Activated T-helper 1 cell treated with Interleukin-2 at 50 U/mL for 16 hours (primary cell): ENCODE data around the gene COPS9.

ENCODE experiments used
- DNase-seq: peaks from one replicate; pipeline ENCODE4 v3.0.0-alpha.2; 2020; ENCODE audit warnings: low read depth

COPS9 gene

DNA sequence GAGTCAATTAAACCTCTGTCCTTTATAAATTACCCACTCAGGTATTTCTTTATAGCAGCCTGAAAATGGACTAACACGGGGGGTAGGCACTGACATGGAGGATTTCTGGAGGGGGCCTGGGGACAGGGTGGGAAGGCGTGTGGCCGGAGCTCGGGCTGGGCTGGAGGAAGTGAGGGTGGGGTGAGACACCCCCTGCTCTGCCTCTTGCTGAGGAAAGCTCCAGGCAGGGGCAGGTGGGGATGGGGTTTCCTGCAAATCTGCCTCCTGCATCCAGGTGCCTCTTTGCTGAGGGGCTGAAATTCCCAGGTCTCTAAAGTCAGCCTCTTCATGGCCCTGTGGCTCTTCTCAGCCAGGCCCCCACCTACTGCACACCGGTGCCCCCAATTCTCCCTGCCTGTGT is 30.1 kb upstream of the COPS9 start:
- DNase-seq, result no peak

GRCh38 chr2:240165661-240166060 is 29.6 kb upstream of the COPS9 start:
- no peak for DNase-seq

GRCh38 chr2:240165034-240165433 is 28.9 kb upstream of the COPS9 start:
- DNase-seq, result no peak

- DNase-seq, result no peak
These were observed 28.5 kb upstream of the COPS9 start for GRCh38 chr2:240164586-240164985.

- DNase-seq, result no peak
These were observed 27.9 kb upstream of the COPS9 start for GRCh38 chr2:240163844-240164574.

- no peak for DNase-seq
These were observed 27.0 kb upstream of the COPS9 start for GRCh38 chr2:240162939-240163714.

DNA sequence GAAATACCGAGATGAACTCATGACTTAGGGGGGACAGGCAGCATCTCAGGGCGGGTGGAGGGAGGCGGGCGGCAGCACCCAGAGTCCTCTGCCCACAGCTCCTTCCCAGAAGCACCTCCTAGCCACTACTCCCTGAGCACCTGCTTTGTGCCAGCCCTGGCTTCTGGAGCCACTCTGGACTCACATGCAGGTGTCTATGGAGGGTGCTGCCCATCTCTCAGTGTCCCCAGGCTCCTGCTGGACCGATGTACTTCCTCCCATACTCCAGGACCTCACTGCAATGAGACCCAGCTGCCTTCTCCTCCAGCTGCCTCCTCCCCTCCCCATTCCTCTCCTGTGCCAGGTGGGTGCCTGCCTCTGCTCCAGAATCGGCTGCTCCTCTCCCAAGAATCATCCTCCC is 26.4 kb upstream of the COPS9 start:
- DNase-seq, result no peak

DNA sequence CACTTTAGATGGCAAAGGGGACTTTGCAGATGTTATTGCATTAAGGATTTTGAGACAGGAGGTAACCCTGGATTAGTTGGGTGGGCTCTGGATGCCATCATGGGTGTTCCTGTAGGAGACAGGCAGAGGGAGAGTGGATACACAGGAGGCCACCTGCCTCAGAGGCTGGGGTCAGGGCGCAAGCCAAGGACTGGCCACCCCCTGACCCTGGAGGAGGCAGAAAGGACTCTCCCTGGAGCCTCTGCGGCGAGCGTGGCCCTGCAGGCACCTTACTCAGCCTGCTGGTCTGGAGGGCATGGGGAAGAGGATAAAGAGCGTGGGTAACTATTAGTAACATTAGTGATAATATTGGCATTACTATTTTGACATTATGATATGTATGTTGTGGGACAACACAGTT is 25.9 kb upstream of the COPS9 start:
- DNase-seq, result no peak

DNA sequence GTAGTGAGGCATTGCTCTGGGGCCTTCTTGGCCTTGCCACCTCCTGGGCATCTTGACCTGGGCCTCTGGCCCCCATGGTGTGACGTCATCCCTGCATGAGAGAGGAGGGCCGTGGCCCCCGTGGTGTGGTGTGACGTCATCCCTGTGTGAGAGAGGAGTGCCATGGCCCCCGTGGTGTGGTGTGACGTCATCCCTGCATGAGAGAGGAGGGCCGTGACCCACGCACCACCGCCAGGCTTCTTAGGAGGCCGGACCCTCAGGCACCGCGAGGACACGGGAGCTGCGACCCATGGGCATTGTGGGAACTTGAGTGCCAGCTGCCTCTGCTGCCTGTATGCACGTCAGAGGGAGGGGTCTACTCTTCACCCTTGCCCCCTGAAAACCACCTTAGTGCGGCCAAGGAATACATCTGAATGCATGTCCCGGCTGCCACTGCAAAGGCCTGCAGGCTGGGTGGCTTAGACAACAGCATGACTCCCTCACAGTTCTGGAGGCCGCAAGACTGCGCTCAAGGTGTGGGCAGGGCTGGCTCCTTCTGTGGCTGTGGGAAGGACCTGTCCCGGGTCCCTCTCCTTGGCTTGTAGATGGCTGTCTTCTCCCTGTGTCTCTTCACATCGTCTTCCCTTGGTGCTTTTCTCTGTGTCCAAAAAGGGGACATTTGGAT is 25.1 kb upstream of the COPS9 start:
- no peak for DNase-seq

- no peak for DNase-seq
These were observed 24.4 kb upstream of the COPS9 start for GRCh38 chr2:240160291-240161086.

GRCh38 chr2:240159251-240159839 is 23.2 kb upstream of the COPS9 start:
- DNase-seq, result no peak

- no peak for DNase-seq
These were observed 21.0 kb upstream of the COPS9 start for GRCh38 chr2:240157147-240157470.

DNA sequence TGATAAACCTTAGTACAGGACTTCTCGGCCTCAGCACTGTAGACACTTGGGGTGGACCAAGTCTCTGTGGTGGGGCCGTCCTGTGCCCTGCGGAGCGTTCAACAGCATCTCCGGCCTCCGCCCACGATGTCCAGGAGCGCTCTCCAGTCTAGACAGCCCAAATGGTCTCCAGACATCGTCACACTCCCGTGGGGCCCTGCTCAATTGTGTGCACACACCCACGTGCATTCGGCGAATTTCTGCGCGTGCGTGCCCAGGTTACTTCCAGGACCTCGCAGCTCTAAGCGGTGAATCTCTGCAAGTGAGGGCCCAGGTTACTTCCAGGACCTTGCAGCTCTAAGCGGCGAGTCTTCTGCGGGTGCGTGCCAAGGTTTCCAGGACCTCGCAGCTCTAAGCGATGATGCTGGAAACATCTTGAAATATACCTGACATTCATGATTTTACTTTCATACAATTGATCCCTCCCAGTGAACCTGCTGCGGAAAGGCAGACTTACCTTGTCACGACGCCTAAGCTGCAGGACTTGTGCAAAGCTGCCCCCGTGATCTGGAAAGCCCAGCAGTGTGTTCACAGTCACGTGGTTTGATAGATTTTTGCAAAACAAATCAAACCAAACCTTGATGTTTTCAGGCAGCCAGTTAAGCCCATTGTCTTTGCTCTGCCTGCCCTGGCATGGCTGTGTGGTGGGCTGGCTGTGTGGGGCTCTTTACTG is 20.5 kb upstream of the COPS9 start:
- no peak for DNase-seq

- DNase-seq, result no peak
These were observed 19.8 kb upstream of the COPS9 start for GRCh38 chr2:240155745-240156390.

DNA sequence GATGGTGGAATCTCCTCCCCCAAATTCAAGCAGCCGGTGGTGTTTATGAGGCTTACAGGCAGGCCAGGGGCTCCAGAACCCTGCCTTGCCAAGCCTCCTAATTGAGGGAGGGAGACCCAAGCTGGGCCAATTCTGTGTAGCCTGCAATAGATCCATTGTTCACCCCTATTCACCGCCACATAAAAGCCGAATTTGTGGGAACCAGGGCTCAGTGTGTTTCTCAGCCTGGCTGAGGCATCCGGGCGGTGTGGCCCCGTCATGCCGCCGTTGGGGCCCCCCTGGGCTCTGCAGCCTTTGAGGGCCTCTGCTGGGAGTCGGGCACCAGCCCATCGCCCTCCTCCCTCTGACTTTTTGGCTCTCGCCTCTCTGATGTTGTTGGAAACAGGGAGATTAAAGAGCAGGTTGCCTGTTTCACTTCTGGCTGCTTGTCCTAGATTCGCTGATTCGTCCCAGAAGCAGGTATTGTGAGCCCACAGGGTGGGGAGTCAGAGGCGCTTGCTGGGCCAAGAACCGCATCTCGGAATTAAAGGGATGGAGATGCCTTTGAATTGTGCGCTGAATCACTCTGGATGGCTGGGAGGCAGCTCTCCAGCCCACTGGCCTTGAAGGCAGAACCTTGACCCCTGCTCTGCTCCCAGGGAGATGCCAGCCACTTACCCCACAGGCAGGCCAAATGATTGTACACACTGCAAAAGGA is 19.1 kb upstream of the COPS9 start:
- no peak for DNase-seq

GRCh38 chr2:240154606-240155005 is 18.5 kb upstream of the COPS9 start:
- DNase-seq, result no peak

GRCh38 chr2:240153418-240153817 is 17.3 kb upstream of the COPS9 start:
- no peak for DNase-seq

GRCh38 chr2:240151477-240152031 is 15.4 kb upstream of the COPS9 start:
- DNase-seq, result no peak

GRCh38 chr2:240149943-240150784 is 14.1 kb upstream of the COPS9 start:
- no peak for DNase-seq
